Mesodermal cell (in vitro differentiated cells): ENCODE results near the gene SMAD7.

Experiments
- H3K27ac ChIP-seq: 2 replicates; pipeline ENCODE4 v1.7.0; 2013; ENCODE audit warnings: mild to moderate bottlenecking, low read depth, low read length, moderate library complexity; ENCODE audit not compliant: severe bottlenecking
- H3K36me3 ChIP-seq: 2 replicates; pipeline ENCODE4 v1.7.1; 2013; ENCODE audit warnings: mild to moderate bottlenecking, low read length, moderate library complexity; ENCODE audit not compliant: control insufficient read depth, insufficient read depth
- H3K4me1 ChIP-seq: one replicate; pipeline ENCODE4 v1.7.1; 2013; ENCODE audit warnings: mild to moderate bottlenecking, low read length; ENCODE audit not compliant: insufficient read depth, control insufficient read depth, poor library complexity, severe bottlenecking
- H3K4me3 ChIP-seq: 2 replicates; pipeline ENCODE4 v1.7.0; 2013; ENCODE audit warnings: low read length, control low read depth, mild to moderate bottlenecking; ENCODE audit not compliant: insufficient read depth, poor library complexity, severe bottlenecking; ENCODE audit errors: extremely low read depth
- H3K9me3 ChIP-seq: 2 replicates; pipeline ENCODE4 v1.7.1; 2013; ENCODE audit warnings: mild to moderate bottlenecking, low read length, moderate library complexity; ENCODE audit not compliant: control insufficient read depth
- WGBS, 2 experiments: methylation state at CpG; one replicate each; pipeline ENCODE4 v1.1.5; 2013; ENCODE audit warnings: missing lambda C conversion rate in 2 of 2; ENCODE audit not compliant: insufficient coverage in 2 of 2; 5-methylcytosine and 5-hydroxymethylcytosine counted together

Gene SMAD7

DNA sequence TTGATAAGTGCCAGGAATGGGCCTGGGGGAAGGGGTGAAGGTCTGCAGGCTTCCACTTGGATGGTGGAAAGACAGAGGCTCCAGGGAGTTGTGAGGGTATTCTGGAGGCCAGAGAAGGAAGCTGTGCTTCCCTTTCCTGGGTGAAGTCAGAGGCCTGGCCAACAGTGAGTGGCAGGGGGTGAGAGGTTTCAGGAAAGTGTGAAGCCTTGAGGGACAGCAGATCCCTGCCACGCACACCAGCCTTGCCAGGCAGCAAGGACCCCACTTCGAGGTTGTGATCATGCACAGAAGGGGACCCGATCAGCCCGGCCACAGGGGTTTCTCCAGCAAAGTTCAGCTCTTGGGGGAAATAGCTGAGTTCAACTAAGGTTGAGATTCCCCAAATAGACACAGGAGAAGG is 66.5 kb downstream of the SMAD7 start:
- no peak overlapping the region for H3K27ac ChIP-seq
- WGBS, 2 experiments: 98 to 100% methylated on average over 4 of the region's 4 CpGs
- H3K9me3 ChIP-seq: no peaks in the 10 kb centered on the region
- peaks cover 9% of the 10 kb centered on the region for H3K4me1 ChIP-seq
- H3K36me3 ChIP-seq: no peaks in the 10 kb centered on the region
- no peak overlapping the region for H3K4me3 ChIP-seq

DNA sequence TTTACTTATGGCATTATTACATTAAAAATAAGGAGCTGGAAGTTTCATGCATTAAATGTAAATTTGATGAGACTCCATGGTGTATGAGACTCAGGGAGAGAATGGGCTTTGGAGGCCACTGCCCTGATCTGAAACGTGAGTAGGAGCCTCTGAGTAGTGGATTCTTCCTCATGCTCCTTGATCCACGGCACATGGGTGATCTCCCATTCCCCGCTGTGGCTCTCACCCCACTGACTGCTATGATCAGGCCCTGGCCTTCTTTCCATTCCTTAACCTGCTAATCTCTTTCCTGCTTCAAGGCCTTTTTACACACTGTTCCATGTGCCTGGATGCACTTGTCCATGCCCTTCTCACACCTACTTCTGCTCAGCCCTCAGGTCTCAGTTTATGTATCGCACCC is 68.4 kb downstream of the SMAD7 start:
- Histone ChIP-seq H3K27ac (no peak overlapping the region), H3K4me1 (peaks cover 21% of the 10 kb centered on the region), H3K9me3 (no peaks in the 10 kb centered on the region), H3K4me3 (no peak overlapping the region), H3K36me3 (no peaks in the 10 kb centered on the region)
- WGBS, 2 experiments: 89 to 91% methylated on average over 3 to 4 of the region's 4 CpGs

DNA sequence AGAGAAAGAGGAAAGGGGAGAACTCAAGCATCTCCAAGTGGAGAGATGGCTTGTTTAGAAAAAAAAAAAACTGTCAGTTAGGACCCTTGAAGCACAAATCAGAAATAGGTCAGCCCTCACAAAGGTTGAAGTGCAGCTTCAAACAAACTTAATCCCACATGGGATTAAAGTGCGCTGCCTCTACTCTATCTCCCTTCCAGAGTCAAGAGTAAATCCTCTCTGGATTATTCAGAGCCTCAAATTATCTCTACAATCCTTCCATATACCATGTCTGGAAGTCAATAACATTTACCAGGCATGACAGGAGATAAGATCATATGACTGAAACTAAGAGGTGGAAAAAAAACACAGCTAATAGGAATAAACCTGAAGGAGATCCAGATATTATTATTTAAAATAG is 69.8 kb downstream of the SMAD7 start:
- Histone ChIP-seq H3K27ac (no peak overlapping the region), H3K4me1 (peaks cover 21% of the 10 kb centered on the region), H3K4me3 (no peak overlapping the region), H3K9me3 (no peaks in the 10 kb centered on the region), H3K36me3 (no peaks in the 10 kb centered on the region)
- whole genome bisulfite sequencing, 2 experiments: 100% methylated on average over 1 of the region's 1 CpG

DNA sequence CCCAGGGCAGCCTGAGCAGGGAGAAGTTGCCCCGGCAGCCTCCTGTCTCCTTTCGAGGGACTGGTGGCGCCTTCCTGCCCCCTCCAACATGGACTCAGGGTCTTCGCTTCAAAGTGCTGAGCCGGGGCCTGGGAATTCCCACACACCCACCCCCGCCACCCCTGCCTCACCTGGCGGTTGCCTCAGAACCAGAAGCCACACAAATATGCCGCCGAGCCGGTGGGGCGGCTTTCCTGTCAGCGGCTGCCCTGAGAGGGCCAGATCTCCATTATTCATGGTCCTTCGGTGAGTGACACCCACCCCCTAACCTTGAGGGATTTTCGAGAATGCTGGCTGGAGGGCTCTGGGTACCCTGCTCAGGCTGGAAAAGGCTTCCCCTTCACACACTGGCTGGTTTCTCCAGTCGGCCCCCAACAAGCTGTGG is 71.7 kb downstream of the SMAD7 start:
- Histone ChIP-seq H3K36me3 (no peaks in the 10 kb centered on the region), H3K4me3 (no peak overlapping the region), H3K27ac (no peak overlapping the region), H3K9me3 (no peaks in the 10 kb centered on the region), H3K4me1 (peaks cover 22% of the 10 kb centered on the region)
- 76 to 88% methylated on average over 9 to 13 of the region's 15 CpGs for WGBS, 2 experiments

DNA sequence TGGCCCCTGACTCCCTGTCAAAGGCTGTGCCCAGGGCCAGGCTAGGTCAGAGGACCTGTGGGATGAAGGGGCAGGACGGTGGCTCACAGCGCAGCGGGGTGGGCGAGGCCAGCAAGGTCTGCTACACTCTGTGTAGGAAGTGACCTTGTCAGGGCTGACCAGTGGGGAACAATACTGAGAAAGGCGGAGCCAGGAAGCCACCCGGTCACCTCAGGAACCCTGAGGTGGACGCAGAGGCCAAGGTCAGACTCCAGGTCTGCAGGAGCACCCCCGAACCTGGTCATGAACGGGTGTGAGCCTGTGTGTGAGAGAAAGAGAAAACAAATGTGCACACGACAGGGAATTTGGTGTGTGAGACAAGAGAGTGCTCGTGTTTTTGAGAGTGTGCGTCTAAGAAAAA is 72.3 kb downstream of the SMAD7 start:
- Histone ChIP-seq H3K36me3 (no peaks in the 10 kb centered on the region), H3K4me3 (no peak overlapping the region), H3K27ac (no peak overlapping the region), H3K9me3 (no peaks in the 10 kb centered on the region), H3K4me1 (peaks cover 23% of the 10 kb centered on the region)
- 90 to 96% methylated on average over 9 to 12 of the region's 12 CpGs for WGBS, 2 experiments

DNA sequence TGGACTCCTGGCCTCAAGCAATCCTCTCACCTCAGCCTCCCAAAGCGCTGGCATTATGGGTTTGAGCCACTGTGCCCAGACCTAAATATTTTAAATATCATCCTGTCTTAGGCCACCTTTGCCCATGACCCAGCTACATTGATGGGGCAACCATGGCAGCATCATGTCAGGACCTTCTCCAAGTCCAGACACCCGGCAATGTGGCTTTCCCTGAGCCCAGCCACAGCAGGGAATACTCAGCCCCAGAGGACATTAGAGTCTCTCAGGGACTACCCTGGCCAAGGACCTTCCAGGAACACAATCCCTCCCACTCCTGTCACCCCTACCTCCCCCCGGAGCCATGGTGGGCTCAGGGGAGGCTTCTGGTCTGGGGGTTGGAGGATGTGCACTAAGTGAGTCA is 72.8 kb downstream of the SMAD7 start:
- WGBS, 2 experiments: 93 to 100% methylated on average over 2 of the region's 3 CpGs
- H3K9me3 ChIP-seq: no peaks in the 10 kb centered on the region
- H3K27ac ChIP-seq: no peak overlapping the region
- H3K4me1 ChIP-seq: peaks cover 28% of the 10 kb centered on the region
- no peaks in the 10 kb centered on the region for H3K36me3 ChIP-seq
- no peak overlapping the region for H3K4me3 ChIP-seq

DNA sequence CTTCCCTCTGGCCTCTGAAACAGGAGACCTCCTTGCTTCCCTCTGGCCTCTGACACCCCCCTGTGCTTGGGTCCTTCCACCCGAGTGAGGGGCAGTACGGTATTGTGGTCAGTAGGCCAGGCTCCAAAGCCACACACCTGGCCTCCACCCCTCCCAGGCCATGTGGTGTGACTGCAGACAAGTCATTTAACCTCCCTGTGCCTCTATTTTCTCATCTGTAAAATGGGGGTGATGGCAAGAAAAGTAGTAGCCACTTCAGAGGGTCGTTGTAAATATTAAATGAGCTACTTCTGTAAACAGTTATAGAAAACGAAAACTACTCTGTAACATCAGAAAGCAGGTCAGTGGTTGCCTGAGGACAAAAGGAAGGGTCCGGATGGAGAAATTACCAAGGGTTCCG is 74.2 kb downstream of the SMAD7 start:
- Histone ChIP-seq H3K4me1 (peaks cover 38% of the 10 kb centered on the region), H3K4me3 (no peak overlapping the region), H3K36me3 (no peaks in the 10 kb centered on the region), H3K27ac (no peak overlapping the region), H3K9me3 (no peaks in the 10 kb centered on the region)
- WGBS, 2 experiments: 93% methylated on average over 3 of the region's 6 CpGs; no CpG with 5 or more reads in 1 of the 2 experiments

DNA sequence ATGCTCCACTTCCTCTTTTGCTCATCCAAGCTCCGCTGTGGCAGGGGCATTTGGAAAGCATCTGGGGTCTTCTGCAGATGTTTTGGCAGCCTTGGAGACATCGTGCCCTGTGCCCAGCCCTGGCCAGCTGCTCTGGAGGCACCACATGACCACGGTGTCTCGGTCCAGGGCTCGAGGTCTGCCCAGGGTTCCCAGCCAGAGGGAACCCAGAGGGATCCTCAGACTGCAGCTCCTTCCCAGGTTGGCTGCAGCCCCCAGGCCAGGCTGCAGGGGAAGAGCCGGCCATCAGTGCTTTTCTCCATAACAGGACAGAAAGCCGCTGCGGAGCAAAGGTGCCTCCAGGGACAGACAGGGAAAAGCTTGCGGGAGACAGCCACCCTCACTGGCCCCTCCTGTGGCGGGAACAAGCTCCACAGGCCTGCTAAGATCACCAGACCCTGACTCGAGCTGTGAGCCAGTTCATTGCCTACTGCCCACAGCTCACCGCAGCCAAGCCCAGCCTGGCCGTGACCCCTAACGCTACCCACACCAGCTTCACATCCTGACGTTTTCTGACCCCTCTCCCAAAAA is 74.7 kb downstream of the SMAD7 start:
- H3K27ac ChIP-seq: no peak overlapping the region
- no peaks in the 10 kb centered on the region for H3K9me3 ChIP-seq
- 82 to 87% methylated on average over 13 to 14 of the region's 15 CpGs for WGBS, 2 experiments
- peaks cover 38% of the 10 kb centered on the region for H3K4me1 ChIP-seq
- no peaks in the 10 kb centered on the region for H3K36me3 ChIP-seq
- no peak overlapping the region for H3K4me3 ChIP-seq

DNA sequence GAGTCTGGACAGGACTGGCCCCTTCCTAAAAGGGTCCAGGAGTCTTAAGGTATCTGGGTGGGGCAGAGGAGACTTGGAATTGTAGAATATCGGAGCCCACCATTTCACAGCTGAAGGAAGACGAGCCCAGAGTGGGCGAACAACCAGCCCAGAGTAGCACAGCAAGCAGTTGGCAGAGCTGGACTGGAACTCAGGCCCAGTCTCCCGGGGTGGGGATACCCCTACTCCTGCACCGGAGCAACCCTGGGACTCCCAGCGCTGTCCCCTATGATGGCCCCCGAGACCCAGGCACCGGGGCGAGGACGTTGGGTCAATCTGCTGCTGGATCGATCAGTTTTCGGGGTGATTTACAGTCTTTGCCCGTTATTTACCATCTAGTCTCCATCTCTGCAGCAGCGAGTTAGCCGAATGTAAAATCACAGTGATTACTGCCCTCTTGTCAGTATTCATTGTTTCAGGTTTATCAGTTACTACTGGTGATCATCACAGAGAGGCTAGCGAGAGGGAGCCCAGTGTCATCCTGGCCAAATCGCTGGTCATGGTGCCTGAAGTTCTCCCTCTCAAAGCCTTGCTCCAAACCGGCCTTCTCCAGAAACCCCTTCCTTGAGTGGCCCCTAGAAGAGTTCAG is 75.3 kb downstream of the SMAD7 start:
- no peaks in the 10 kb centered on the region for H3K36me3 ChIP-seq
- H3K27ac ChIP-seq: no peak overlapping the region
- H3K4me3 ChIP-seq: no peak overlapping the region
- H3K9me3 ChIP-seq: no peaks in the 10 kb centered on the region
- H3K4me1 ChIP-seq: peaks cover 38% of the 10 kb centered on the region
- WGBS, 2 experiments: 94 to 96% methylated on average over 17 to 18 of the region's 18 CpGs

DNA sequence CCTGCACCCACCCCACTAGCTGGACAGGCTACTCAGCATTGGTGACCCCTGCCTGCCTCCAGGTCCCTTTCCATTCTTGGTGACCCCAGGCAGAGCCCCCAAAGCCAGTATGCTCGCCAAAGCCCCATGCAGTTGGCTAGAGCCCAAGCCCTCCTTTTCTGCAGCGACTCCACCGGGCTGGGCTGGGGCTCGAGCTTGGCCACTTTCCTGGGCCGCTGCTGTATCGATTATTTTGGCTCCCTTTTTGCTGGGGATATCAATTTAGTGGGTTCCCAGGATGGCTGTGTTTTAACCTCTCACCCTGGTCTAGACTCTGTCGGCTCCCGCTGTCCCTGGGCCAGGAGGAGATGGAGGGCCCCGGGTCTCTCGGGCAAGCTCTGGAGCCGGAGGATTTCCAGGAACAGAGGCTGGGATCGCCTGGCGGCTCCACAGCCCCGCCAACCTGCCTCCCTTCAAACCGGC is 76.0 kb downstream of the SMAD7 start:
- peaks cover 38% of the 10 kb centered on the region for H3K4me1 ChIP-seq

DNA sequence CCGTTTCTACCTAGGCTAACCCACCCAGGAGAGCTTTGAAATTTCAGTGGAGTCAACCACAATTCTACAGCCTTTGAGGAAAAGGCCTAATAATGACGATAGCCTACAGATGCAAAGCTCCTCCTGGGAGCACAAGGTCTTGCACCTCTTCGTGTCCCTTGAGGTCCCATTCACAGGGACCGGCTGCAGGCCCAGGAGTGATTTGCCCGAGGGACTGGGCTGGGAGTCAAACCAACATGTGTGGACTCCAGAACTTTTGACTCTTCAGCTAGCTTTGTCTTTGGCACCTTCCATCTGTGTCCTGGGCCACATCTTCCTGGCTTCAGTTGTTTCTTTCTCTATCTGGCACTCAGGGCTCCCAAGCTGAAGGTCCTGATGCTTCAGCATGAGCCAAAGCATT is 76.5 kb downstream of the SMAD7 start:
- H3K36me3 ChIP-seq: no peaks in the 10 kb centered on the region
- peaks cover 36% of the 10 kb centered on the region for H3K4me1 ChIP-seq
- WGBS, 2 experiments: 94 to 97% methylated on average over 5 of the region's 5 CpGs
- H3K9me3 ChIP-seq: no peaks in the 10 kb centered on the region
- H3K27ac ChIP-seq: no peak overlapping the region
- H3K4me3 ChIP-seq: no peak overlapping the region

More for the DNA sequence above, 76.0 kb downstream of the SMAD7 start:
- no peak overlapping the region for H3K27ac ChIP-seq
- no peaks in the 10 kb centered on the region for H3K36me3 ChIP-seq
- H3K4me3 ChIP-seq: no peak overlapping the region
- 95 to 100% methylated on average over 7 to 15 of the region's 15 CpGs for WGBS, 2 experiments
- no peaks in the 10 kb centered on the region for H3K9me3 ChIP-seq
